Natural killer cell treated with Interleukin-12 subunit alpha and Interleukin-12 subunit beta and Interleukin-15 and Interleukin-18, amount 100 ng/mL, for 72 hours (primary cell): ENCODE results near the gene PROZ. TPM values are rescaled to one million over a fixed set of nuclear protein-coding genes. Genes with fewer than 3 reads are reported as not detected.
A peak's percentile ranks its signal among the peaks of the same experiment; 100 is the strongest.
"Not testable (repeated sequence)": the region's sequence is repeated elsewhere in the genome, so short reads cannot be mapped to it uniquely, and the experiment has no call there.

Experiments
- ATAC-seq, 2 donors: fragments of 150-1000 bp; cut with Tn5 transposase in 1 of 2; sonication (Bioruptor Pico), chemical (Tn5 transposase) in 1 of 2; 2 replicates each; pipeline ENCODE4 v1.10.0; 2021
- DNase-seq: peaks from one replicate; pipeline ENCODE4 v3.0.0; 2022; ENCODE audit warnings: low spot score
- H3K27ac Mint-ChIP-seq, 2 donors: 1 replicate in 1 of 2; 2 replicates in 1 of 2; pipeline ENCODE4 v1.8.0; 2022; ENCODE audit warnings: mixed read lengths in 2 of 2, mild to moderate bottlenecking in 1 of 2, moderate library complexity in 1 of 2
- H3K27me3 Mint-ChIP-seq, 2 donors: 1 replicate in 1 of 2; 2 replicates in 1 of 2; pipeline ENCODE4 v1.8.0; 2022; ENCODE audit warnings: mixed read lengths in 2 of 2
- H3K36me3 Mint-ChIP-seq: one replicate; pipeline ENCODE4 v1.8.0; 2022; ENCODE audit warnings: mixed read lengths
- H3K4me1 Mint-ChIP-seq, 2 donors: 1 replicate in 1 of 2; 2 replicates in 1 of 2; pipeline ENCODE4 v1.8.0; 2022; ENCODE audit warnings: low read depth in 2 of 2, mixed read lengths in 2 of 2, mild to moderate bottlenecking in 1 of 2
- H3K4me3 Mint-ChIP-seq: one replicate; pipeline ENCODE4 v1.8.0; 2022; ENCODE audit warnings: mixed read lengths
- H3K9me3 Mint-ChIP-seq: 2 replicates; pipeline ENCODE4 v1.8.0; 2022; ENCODE audit warnings: mixed read lengths
- total RNA-seq, 2 donors: library from RNA; stranded (reverse); gene quantifications; one replicate each; pipeline ENCODE4 v1.2.3, GENCODE V29; 2022

Gene PROZ
- total RNA-seq, 2 donors from 2014 or later, result not detected

GRCh38 chr13:113152691-113152983 is 5.8 kb upstream of the PROZ start:
- Mint-ChIP-seq H3K27ac (peak overlapping the region; percentile 1 to 11), H3K4me3 (peak overlapping the region; percentile 90), H3K27me3 (peaks cover 11 to 17% of the 10 kb centered on the region in 2 donors), H3K4me1 (peaks cover 14 to 19% of the 10 kb centered on the region in 2 donors), H3K9me3 (peaks cover 10% of the 10 kb centered on the region), H3K36me3 (peaks cover 8% of the 10 kb centered on the region)
- DNase-seq, result no peak
- no peak for ATAC-seq

GRCh38 chr13:113152984-113153809 is 5.3 kb upstream of the PROZ start:
- no peak for DNase-seq
- peaks cover 8% of the 10 kb centered on the region for H3K36me3 Mint-ChIP-seq

DNA sequence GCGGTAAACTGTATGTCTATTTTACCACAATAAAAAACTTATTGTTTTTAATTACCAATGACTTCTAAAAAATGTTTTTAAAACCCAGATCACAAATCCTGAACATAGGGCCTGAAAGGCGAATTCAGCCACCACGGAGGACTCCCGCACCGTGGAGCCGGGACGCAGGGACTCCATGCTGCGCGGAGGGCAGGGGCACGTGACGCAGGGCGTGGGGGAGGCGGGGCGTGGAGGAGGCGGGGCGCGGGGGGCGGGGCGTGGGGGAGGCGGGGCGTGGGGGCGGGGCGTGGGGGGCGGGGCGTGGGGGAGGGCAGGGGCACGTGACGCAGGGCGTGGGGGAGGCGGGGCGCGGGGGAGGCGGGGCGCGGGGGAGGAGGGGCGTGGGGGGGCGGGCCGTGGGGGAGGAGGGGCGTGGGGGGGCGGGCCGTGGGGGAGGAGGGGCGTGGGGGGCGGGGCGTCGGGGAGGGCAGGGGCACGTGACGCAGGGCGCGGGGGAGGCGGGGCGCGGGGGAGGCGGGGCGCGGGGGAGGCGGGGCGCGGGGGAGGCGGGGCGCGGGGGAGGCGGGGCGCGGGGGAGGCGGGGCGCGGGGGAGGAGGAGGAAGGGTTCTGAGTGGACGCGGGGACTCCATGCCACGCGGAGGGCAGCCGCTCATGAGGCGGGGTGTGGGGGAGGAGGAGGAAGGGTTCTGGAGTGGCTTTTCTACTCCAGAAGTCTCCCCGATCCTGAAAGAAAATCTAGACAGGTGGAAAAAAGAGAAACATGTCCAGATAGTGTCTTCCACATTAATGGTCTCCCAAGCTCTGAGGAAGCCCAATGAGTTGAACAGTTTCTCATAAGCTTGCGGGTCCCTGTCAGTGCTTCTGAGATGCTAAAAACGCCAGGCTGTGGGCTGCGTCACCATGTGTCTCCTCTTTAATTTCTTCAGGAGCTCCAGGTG is 4.4 kb upstream of the PROZ start:
- Mint-ChIP-seq H3K4me1 (peaks cover 14 to 19% of the 10 kb centered on the region in 2 donors), H3K36me3 (peaks cover 8% of the 10 kb centered on the region), H3K4me3 (peak overlapping the region; percentile 90), H3K27ac (peak overlapping the region in 1 of 2 donors; percentile 47), H3K9me3 (peaks cover 10% of the 10 kb centered on the region), H3K27me3 (peaks cover 11 to 17% of the 10 kb centered on the region in 2 donors)
- ATAC-seq, result peak; percentile 81 to 84
- DNase-seq, result no peak

More at GRCh38 chr13:113152984-113153809, 5.3 kb upstream of the PROZ start:
- peak overlapping the region; percentile 1 to 11 for H3K27ac Mint-ChIP-seq
- H3K9me3 Mint-ChIP-seq, result peaks cover 10% of the 10 kb centered on the region
- peaks cover 14 to 19% of the 10 kb centered on the region in 2 donors for H3K4me1 Mint-ChIP-seq
- peak overlapping the region; percentile 90 for H3K4me3 Mint-ChIP-seq
- peaks cover 11 to 17% of the 10 kb centered on the region in 2 donors for H3K27me3 Mint-ChIP-seq
- peak; percentile 46 to 55 for ATAC-seq

GRCh38 chr13:113155201-113155600 is 3.2 kb upstream of the PROZ start:
- Mint-ChIP-seq H3K36me3 (peaks cover 8% of the 10 kb centered on the region), H3K27me3 (peaks cover 11 to 17% of the 10 kb centered on the region in 2 donors), H3K9me3 (peaks cover 10% of the 10 kb centered on the region), H3K27ac (peak overlapping the region in 1 of 2 donors; percentile 47), H3K4me3 (peak overlapping the region; percentile 38), H3K4me1 (peaks cover 18 to 19% of the 10 kb centered on the region in 2 donors)
- no peak for DNase-seq
- no peak for ATAC-seq

GRCh38 chr13:113155982-113156655 is 2.3 kb upstream of the PROZ start:
- Mint-ChIP-seq H3K9me3 (peaks cover 10% of the 10 kb centered on the region), H3K27me3 (peaks cover 9 to 14% of the 10 kb centered on the region in 2 donors), H3K36me3 (peaks cover 8% of the 10 kb centered on the region), H3K4me3 (no peak overlapping the region), H3K4me1 (peaks cover 18 to 19% of the 10 kb centered on the region in 2 donors), H3K27ac (no peak overlapping the region)
- DNase-seq (no peak), ATAC-seq (no peak)

GRCh38 chr13:113157206-113157928 is 1.1 kb upstream of the PROZ start:
- H3K9me3 Mint-ChIP-seq, result peaks cover 10% of the 10 kb centered on the region
- no peak overlapping the region for H3K4me3 Mint-ChIP-seq
- peaks cover 17% of the 10 kb centered on the region in 2 donors for H3K4me1 Mint-ChIP-seq
- H3K27me3 Mint-ChIP-seq, result peaks cover 5 to 7% of the 10 kb centered on the region in 2 donors
- DNase-seq (no peak), ATAC-seq (no peak)
- no peak overlapping the region for H3K27ac Mint-ChIP-seq
- peaks cover 8% of the 10 kb centered on the region for H3K36me3 Mint-ChIP-seq

GRCh38 chr13:113158946-113159345 is 498 bp downstream of the PROZ start:
- DNase-seq (no peak), ATAC-seq (no peak)
- Mint-ChIP-seq H3K27ac (no peak overlapping the region), H3K27me3 (no peaks in the 10 kb centered on the region), H3K36me3 (peaks cover 8% of the 10 kb centered on the region), H3K4me3 (no peak overlapping the region), H3K4me1 (peaks cover 17 to 19% of the 10 kb centered on the region in 2 donors), H3K9me3 (peaks cover 10% of the 10 kb centered on the region)

DNA sequence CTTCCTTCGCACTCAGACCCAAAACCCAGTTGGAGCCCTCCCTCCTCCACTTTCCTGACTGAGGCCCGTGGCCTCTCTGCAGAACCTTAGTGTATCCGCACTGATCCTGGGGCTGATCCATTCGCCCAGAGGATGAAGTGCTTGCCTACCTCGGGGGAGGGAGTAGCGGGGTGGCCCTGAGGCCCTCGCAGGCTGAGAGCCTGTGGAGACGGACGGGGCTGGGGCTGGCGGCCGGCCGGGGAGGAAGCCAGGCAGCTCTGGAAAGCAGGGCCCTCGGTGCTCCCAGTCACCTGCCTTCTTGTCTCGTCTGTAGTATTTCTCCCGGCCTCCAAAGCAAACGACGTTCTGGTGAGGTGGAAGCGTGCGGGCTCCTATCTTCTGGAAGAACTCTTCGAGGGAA is 1.3 kb downstream of the PROZ start:
- Mint-ChIP-seq H3K9me3 (peaks cover 10% of the 10 kb centered on the region), H3K36me3 (peaks cover 8% of the 10 kb centered on the region), H3K4me1 (peaks cover 17 to 22% of the 10 kb centered on the region in 2 donors), H3K4me3 (no peak overlapping the region), H3K27ac (no peak overlapping the region), H3K27me3 (no peaks in the 10 kb centered on the region)
- DNase-seq, result no peak
- no peak for ATAC-seq

DNA sequence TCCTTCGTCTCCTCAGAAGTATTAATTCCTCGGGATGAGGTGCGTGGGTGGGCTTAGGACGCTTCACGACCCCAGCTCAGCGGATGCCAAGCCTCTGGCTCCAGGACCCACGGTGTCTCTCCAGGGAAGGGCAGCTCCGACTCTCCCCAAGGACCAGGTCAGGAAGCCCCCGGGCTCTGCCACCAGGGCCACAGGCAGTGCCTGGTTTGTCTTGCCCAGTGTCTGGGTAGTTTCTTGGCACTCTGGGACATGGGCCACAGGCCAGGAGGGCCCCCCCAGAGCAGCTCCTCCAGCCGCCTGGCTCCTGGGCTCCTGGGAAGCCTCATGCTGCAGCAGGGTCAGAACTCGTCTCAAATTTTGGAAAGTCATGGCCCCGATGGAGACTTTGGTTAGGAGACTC is 2.5 kb downstream of the PROZ start:
- H3K9me3 Mint-ChIP-seq, result no peaks in the 10 kb centered on the region

DNA sequence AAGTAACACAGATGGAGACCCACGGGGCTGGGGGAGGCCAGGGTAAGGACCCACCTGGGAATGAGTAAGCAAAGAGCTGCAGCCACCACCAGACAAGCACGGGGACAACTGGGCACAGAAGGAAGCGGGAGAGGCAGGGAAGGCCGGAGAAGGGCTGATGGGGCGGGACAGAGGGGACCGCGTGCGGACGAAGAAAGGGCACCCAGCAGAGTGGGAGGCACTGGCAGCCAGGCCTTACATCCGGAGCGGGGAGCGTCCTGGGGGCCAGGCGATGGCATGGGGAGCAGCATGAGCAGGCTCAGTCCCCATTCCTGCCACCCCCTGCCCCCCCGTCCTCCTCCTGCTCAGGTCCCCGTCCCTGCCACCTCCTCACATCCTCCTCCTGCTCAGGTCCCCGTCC is 3.0 kb downstream of the PROZ start:
- H3K27me3 Mint-ChIP-seq, result no peaks in the 10 kb centered on the region
- H3K9me3 Mint-ChIP-seq, result no peaks in the 10 kb centered on the region
- peak overlapping the region; percentile 66 for H3K4me3 Mint-ChIP-seq
- H3K4me1 Mint-ChIP-seq, result peaks cover 24 to 34% of the 10 kb centered on the region in 2 donors
- H3K36me3 Mint-ChIP-seq, result no peaks in the 10 kb centered on the region
- DNase-seq (no peak), ATAC-seq (no peak)
- H3K27ac Mint-ChIP-seq, result no peak overlapping the region

More for the DNA sequence above, 2.5 kb downstream of the PROZ start:
- Mint-ChIP-seq H3K4me3 (peak overlapping the region; percentile 66), H3K27ac (no peak overlapping the region), H3K4me1 (peaks cover 20 to 29% of the 10 kb centered on the region in 2 donors), H3K36me3 (no peaks in the 10 kb centered on the region), H3K27me3 (no peaks in the 10 kb centered on the region)
- ATAC-seq (no peak), DNase-seq (no peak)

- H3K27ac Mint-ChIP-seq, H3K27me3 Mint-ChIP-seq, ATAC-seq, DNase-seq, H3K4me3 Mint-ChIP-seq, H3K9me3 Mint-ChIP-seq, H3K36me3 Mint-ChIP-seq: not testable (repeated sequence)
- peaks cover 26 to 37% of the 10 kb centered on the region in 2 donors for H3K4me1 Mint-ChIP-seq
Observed at GRCh38 chr13:113161975-113162374, 3.5 kb downstream of the PROZ start.

GRCh38 chr13:113162783-113163685 is 4.6 kb downstream of the PROZ start:
- ATAC-seq, result peak; percentile 22 to 46
- H3K4me1 Mint-ChIP-seq, result peaks cover 26 to 34% of the 10 kb centered on the region in 2 donors
- H3K36me3 Mint-ChIP-seq, result peaks cover 4% of the 10 kb centered on the region
- H3K9me3 Mint-ChIP-seq, result no peaks in the 10 kb centered on the region
- H3K27me3 Mint-ChIP-seq, result no peaks in the 10 kb centered on the region
- DNase-seq, result no peak
- peak overlapping the region; percentile 21 to 37 for H3K27ac Mint-ChIP-seq
- peak overlapping the region; percentile 36 for H3K4me3 Mint-ChIP-seq
